GM23338 (cell line): ENCODE measurements around the gene PCDHB14. TPM values are rescaled to one million over a fixed set of nuclear protein-coding genes. Genes with fewer than 3 reads are reported as not detected.
"Not testable (repeated sequence)": the region's sequence is repeated elsewhere in the genome, so short reads cannot be mapped to it uniquely, and the experiment has no call there.

ENCODE experiments used
- ATAC-seq: fragments of 200-7000 bp; cut with Tn5 transposase; 3 replicates; pipeline ENCODE4 v1.9.1; 2020
- DNase-seq: peaks from one replicate; pipeline ENCODE4 v3.0.0-alpha.2; 2015; ENCODE audit warnings: low spot score
- H2AFZ ChIP-seq: fragments of 200-600 bp; sonication (generic); 2 replicates; pipeline ENCODE4 v1.8.0; 2016; ENCODE audit warnings: antibody characterized with exemption, mild to moderate bottlenecking, moderate library complexity
- H3F3A ChIP-seq: fragments of 200-600 bp; sonication (generic); replicated peaks from 2 replicates; pipeline ENCODE4 v1.8.0; 2017; ENCODE audit warnings: antibody characterized with exemption, mixed run types, low read depth
- H3K27ac ChIP-seq: fragments of 200-600 bp; sonication (generic); 2 replicates; pipeline ENCODE4 v1.6.1; 2016; ENCODE audit warnings: low read depth
- H3K27me3 ChIP-seq: fragments of 200-600 bp; sonication (generic); 2 replicates; pipeline ENCODE4 v1.8.0; 2016; ENCODE audit warnings: mild to moderate bottlenecking, mixed run types, moderate library complexity; ENCODE audit not compliant: insufficient read depth
- H3K36me3 ChIP-seq: fragments of 200-600 bp; sonication (generic); 2 replicates; pipeline ENCODE4 v1.8.0; 2016; ENCODE audit warnings: mild to moderate bottlenecking; ENCODE audit not compliant: insufficient read depth
- H3K4me1 ChIP-seq: fragments of 200-600 bp; sonication (generic); 2 replicates; pipeline ENCODE4 v1.8.0; 2016; ENCODE audit warnings: mild to moderate bottlenecking, moderate library complexity; ENCODE audit not compliant: insufficient read depth
- H3K4me2 ChIP-seq: fragments of 200-600 bp; sonication (generic); 2 replicates; pipeline ENCODE4 v1.7.1; 2017; ENCODE audit warnings: mixed run types
- H3K4me3 ChIP-seq: fragments of 200-600 bp; sonication (generic); 2 replicates; pipeline ENCODE4 v1.6.1; 2016; ENCODE audit warnings: mixed run types
- H3K79me2 ChIP-seq: fragments of 200-600 bp; sonication (generic); replicated peaks from 2 replicates; pipeline ENCODE4 v1.8.0; 2017; ENCODE audit warnings: mild to moderate bottlenecking; ENCODE audit not compliant: insufficient read depth
- H3K9me2 ChIP-seq: fragments of 200-600 bp; sonication (generic); 2 replicates; pipeline ENCODE4 v1.8.0; 2017; ENCODE audit not compliant: insufficient read depth
- H4K20me1 ChIP-seq: fragments of 200-600 bp; sonication (generic); replicated peaks from 2 replicates; pipeline ENCODE4 v1.8.0; 2017; ENCODE audit warnings: mild to moderate bottlenecking; ENCODE audit not compliant: insufficient read depth
- H3K27ac Mint-ChIP-seq: 2 replicates; pipeline ENCODE4 v1.8.0; 2020; ENCODE audit warnings: inconsistent platforms, mild to moderate bottlenecking, moderate library complexity, mixed read lengths
- H3K27me3 Mint-ChIP-seq: 3 replicates; pipeline ENCODE4 v1.8.0; 2022; ENCODE audit warnings: low read depth, mild to moderate bottlenecking, moderate library complexity, mixed read lengths, inconsistent platforms; ENCODE audit not compliant: insufficient read depth, poor library complexity
- H3K36me3 Mint-ChIP-seq: 3 replicates; pipeline ENCODE4 v1.8.0; 2021; ENCODE audit warnings: low read depth, mild to moderate bottlenecking, inconsistent platforms, moderate library complexity, mixed read lengths
- H3K4me1 Mint-ChIP-seq: 3 replicates; pipeline ENCODE4 v1.8.0; 2020; ENCODE audit warnings: mild to moderate bottlenecking, inconsistent platforms, mixed read lengths
- H3K4me3 Mint-ChIP-seq: 3 replicates; pipeline ENCODE4 v1.8.0; 2021; ENCODE audit warnings: moderate library complexity, mild to moderate bottlenecking, inconsistent platforms, mixed read lengths
- H3K9me3 Mint-ChIP-seq: 3 replicates; pipeline ENCODE4 v1.8.0; 2020; ENCODE audit warnings: moderate library complexity, mild to moderate bottlenecking, inconsistent platforms, mixed read lengths
- CREB1 ChIP-seq: fragments of 250-450 bp; sonication (Bioruptor Pico); IDR thresholded peaks from 2 replicates; pipeline ENCODE4 v1.5.0; 2020; ENCODE audit warnings: low read depth, mild to moderate bottlenecking, moderate library complexity
- EZH2 ChIP-seq: fragments of 200-600 bp; sonication (generic); IDR thresholded peaks from one replicate; pipeline ENCODE4 v1.8.0; 2017; ENCODE audit warnings: antibody characterized with exemption, mild to moderate bottlenecking, low read depth; ENCODE audit not compliant: unreplicated experiment
- POLR2AphosphoS5 ChIP-seq: IDR thresholded peaks from 2 replicates; pipeline ENCODE4 v1.6.1; 2016; ENCODE audit warnings: antibody characterized with exemption, low read depth
- STAT1 ChIP-seq: IDR thresholded peaks from one replicate; pipeline ENCODE4 v1.6.1; 2016; ENCODE audit warnings: antibody characterized with exemption; ENCODE audit not compliant: unreplicated experiment
- polyA plus RNA-seq: library from polyadenylated mRNA; unstranded; fragments of >200 nt; fragmentation: Nextera tagmentation; extraction: Ambion mirVana; gene quantifications from 2 replicates; pipeline ENCODE4 v1.2.1, GENCODE V29; 2016
- total RNA-seq: library from RNA; depleted of rRNA; stranded (reverse); fragments of >200 nt; shearing (Covaris generic); gene quantifications from 2 replicates; pipeline ENCODE4 v1.2.3, GENCODE V29; 2014
- TF ChIP-seq, protein P1 (sequence below), 2 experiments: fragments of 200-600 bp in 1 of 2; sonication (generic) in 1 of 2; conservative IDR thresholded peaks; 2 replicates each; pipeline versions ENCODE4 v1.5.1 to v1.6.1; 2016 to 2017; ENCODE audit warnings: antibody characterized with exemption in 2 of 2, low read depth in 2 of 2, mild to moderate bottlenecking in 2 of 2, moderate library complexity in 1 of 2
- TF ChIP-seq, protein P2 (sequence below): IDR thresholded peaks from 2 replicates; pipeline ENCODE4 v1.6.1; 2016; ENCODE audit warnings: antibody characterized with exemption
- TF ChIP-seq, protein P3 (sequence below): IDR thresholded peaks from one replicate; pipeline ENCODE4 v1.6.1; 2018; ENCODE audit warnings: antibody characterized with exemption; ENCODE audit not compliant: unreplicated experiment

PCDHB14 gene
- total and polyA plus RNA-seq, 2 experiments from 2014 or later = 0.71 to 4.1 TPM

DNA sequence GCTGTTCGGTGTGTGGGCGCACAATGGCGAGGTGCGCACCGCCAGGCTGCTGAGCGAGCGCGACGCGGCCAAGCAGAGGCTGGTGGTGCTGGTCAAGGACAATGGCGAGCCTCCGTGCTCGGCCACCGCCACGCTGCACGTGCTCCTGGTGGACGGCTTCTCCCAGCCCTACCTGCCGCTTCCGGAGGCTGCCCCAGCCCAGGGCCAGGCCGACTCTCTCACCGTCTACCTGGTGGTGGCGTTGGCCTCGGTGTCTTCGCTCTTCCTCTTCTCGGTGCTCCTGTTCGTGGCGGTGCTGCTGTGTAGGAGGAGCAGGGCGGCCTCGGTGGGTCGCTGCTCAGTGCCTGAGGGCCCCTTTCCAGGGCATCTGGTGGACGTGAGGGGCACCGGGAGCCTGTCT lies 43.3 kb upstream of the PCDHB14 start:
- H3K9me2 ChIP-seq, H3F3A ChIP-seq, ATAC-seq, H3K27ac ChIP-seq, H3K4me2 ChIP-seq, H2AFZ ChIP-seq, DNase-seq, H3K4me1 ChIP-seq, H3K27ac Mint-ChIP-seq, H3K4me1 Mint-ChIP-seq, H3K4me3 Mint-ChIP-seq, H3K36me3 ChIP-seq, H3K79me2 ChIP-seq, H3K4me3 ChIP-seq, H3K27me3 ChIP-seq, H3K27me3 Mint-ChIP-seq, H4K20me1 ChIP-seq: not testable (repeated sequence)
- TF ChIP-seq, protein P1, sequence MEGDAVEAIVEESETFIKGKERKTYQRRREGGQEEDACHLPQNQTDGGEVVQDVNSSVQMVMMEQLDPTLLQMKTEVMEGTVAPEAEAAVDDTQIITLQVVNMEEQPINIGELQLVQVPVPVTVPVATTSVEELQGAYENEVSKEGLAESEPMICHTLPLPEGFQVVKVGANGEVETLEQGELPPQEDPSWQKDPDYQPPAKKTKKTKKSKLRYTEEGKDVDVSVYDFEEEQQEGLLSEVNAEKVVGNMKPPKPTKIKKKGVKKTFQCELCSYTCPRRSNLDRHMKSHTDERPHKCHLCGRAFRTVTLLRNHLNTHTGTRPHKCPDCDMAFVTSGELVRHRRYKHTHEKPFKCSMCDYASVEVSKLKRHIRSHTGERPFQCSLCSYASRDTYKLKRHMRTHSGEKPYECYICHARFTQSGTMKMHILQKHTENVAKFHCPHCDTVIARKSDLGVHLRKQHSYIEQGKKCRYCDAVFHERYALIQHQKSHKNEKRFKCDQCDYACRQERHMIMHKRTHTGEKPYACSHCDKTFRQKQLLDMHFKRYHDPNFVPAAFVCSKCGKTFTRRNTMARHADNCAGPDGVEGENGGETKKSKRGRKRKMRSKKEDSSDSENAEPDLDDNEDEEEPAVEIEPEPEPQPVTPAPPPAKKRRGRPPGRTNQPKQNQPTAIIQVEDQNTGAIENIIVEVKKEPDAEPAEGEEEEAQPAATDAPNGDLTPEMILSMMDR (conservative IDR thresholded peaks at IDR 0.05; ENCODE audit: low read depth in 2 of 2) = 0 out of 4 replicates have a peak, but pooled peaks of 1 of the 2 experiments have one; percentile 2
- Mint-ChIP-seq H3K36me3 (peaks cover 23% of the 10 kb centered on the region), H3K9me3 (peaks cover 25% of the 10 kb centered on the region)

DNA sequence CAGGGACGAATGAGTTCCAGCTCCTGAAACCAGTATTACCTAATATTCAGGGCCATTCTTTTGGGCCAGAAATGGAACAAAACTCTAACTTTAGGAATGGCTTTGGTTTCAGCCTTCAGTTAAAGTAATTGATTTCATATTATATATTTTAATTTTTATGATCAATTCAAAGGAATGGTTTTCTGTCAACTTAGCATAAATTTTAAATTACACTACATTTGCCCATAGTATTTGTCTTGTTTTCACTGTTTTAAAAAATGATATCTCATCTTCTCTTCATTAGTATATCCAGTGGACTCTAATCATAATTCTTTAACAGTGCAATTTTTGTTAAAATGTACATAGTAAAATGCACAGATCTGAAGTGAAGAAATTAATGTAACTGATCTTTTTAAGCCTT lies 42.8 kb upstream of the PCDHB14 start:
- no peaks in the 10 kb centered on the region for H4K20me1 ChIP-seq
- Mint-ChIP-seq H3K4me3 (no peak overlapping the region), H3K27ac (no peak overlapping the region), H3K9me3 (peaks cover 25% of the 10 kb centered on the region), H3K4me1 (peaks cover 8% of the 10 kb centered on the region; the same call in 1 of the 3 replicates), H3K36me3 (peaks cover 23% of the 10 kb centered on the region), H3K27me3 (no peaks in the 10 kb centered on the region)
- ATAC-seq (no peak), DNase-seq (no peak)
- H3K4me3 ChIP-seq = no peak overlapping the region
- H3F3A ChIP-seq = no peaks in the 10 kb centered on the region
- H3K9me2 ChIP-seq = no peaks in the 10 kb centered on the region; the same call in 1 of the 2 replicates
- no peak overlapping the region for H3K27ac ChIP-seq
- no peaks in the 10 kb centered on the region; the same call in 1 of the 2 replicates for H3K36me3 ChIP-seq
- H3K79me2 ChIP-seq = no peaks in the 10 kb centered on the region
- H2AFZ ChIP-seq = no peak overlapping the region
- H3K4me2 ChIP-seq = no peak overlapping the region
- no peaks in the 10 kb centered on the region for H3K27me3 ChIP-seq
- no peaks in the 10 kb centered on the region for H3K4me1 ChIP-seq
- TF ChIP-seq, protein P2, sequence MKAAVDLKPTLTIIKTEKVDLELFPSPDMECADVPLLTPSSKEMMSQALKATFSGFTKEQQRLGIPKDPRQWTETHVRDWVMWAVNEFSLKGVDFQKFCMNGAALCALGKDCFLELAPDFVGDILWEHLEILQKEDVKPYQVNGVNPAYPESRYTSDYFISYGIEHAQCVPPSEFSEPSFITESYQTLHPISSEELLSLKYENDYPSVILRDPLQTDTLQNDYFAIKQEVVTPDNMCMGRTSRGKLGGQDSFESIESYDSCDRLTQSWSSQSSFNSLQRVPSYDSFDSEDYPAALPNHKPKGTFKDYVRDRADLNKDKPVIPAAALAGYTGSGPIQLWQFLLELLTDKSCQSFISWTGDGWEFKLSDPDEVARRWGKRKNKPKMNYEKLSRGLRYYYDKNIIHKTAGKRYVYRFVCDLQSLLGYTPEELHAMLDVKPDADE = no peak
- TF ChIP-seq, protein P1 (conservative IDR thresholded peaks at IDR 0.05; ENCODE audit: low read depth in 2 of 2) = no peak
- TF ChIP-seq POLR2AphosphoS5 (no peak), STAT1 (no peak), CREB1 (CRISPR knock-in tag) (no peak), EZH2 (no peak)
- TF ChIP-seq, protein P3, sequence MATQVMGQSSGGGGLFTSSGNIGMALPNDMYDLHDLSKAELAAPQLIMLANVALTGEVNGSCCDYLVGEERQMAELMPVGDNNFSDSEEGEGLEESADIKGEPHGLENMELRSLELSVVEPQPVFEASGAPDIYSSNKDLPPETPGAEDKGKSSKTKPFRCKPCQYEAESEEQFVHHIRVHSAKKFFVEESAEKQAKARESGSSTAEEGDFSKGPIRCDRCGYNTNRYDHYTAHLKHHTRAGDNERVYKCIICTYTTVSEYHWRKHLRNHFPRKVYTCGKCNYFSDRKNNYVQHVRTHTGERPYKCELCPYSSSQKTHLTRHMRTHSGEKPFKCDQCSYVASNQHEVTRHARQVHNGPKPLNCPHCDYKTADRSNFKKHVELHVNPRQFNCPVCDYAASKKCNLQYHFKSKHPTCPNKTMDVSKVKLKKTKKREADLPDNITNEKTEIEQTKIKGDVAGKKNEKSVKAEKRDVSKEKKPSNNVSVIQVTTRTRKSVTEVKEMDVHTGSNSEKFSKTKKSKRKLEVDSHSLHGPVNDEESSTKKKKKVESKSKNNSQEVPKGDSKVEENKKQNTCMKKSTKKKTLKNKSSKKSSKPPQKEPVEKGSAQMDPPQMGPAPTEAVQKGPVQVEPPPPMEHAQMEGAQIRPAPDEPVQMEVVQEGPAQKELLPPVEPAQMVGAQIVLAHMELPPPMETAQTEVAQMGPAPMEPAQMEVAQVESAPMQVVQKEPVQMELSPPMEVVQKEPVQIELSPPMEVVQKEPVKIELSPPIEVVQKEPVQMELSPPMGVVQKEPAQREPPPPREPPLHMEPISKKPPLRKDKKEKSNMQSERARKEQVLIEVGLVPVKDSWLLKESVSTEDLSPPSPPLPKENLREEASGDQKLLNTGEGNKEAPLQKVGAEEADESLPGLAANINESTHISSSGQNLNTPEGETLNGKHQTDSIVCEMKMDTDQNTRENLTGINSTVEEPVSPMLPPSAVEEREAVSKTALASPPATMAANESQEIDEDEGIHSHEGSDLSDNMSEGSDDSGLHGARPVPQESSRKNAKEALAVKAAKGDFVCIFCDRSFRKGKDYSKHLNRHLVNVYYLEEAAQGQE = no peak
